A549 (cell line): ENCODE data around the gene PACS1. TPM values are rescaled to one million over a fixed set of nuclear protein-coding genes. Genes with fewer than 3 reads are reported as not detected.

Source experiments
- ATAC-seq, 2 experiments: fragments of 200-7000 bp in 1 of 2; fragments of >200 bp in 1 of 2; cut with Nextera tagmentation in 1 of 2; cut with Tn5 transposase in 1 of 2; 3 replicates each; pipeline versions ENCODE4 v1.8.0 to v1.9.1; 2018 to 2020; ENCODE audit warnings: mild to moderate bottlenecking in 1 of 2, moderate library complexity in 1 of 2
- CTCF ChIA-PET: fragments of 300-600 bp; sonication (Branson Sonifier 250); formaldehyde crosslinking; extraction: SDS; loops from one replicate; lab custom pipeline; 2021; ENCODE audit warnings: antibody characterized with exemption, inconsistent platforms; lab: Yijun Ruan, JAX
- POLR2A ChIA-PET: fragments of 350-600 bp; formaldehyde crosslinking; extraction: SDS; loops from one replicate; lab custom pipeline; 2021; ENCODE audit warnings: antibody characterized with exemption, inconsistent platforms; lab: Yijun Ruan, JAX
- DNase-seq, 2 experiments: peaks; one replicate each; pipeline versions ENCODE4 v3.0.0 to v3.0.0-alpha.2; 2011 to 2016; ENCODE audit warnings: low read depth in 1 of 2, low spot score in 1 of 2
- FAIRE-seq: peaks from 2 replicates; lab custom pipeline; 2011; peaks lifted over from hg19 to GRCh38; lab: Jason Lieb, UNC
- H3K27ac ChIP-seq, 2 experiments: fragments of >200 bp; sonication (Bioruptor Twin); formaldehyde crosslinking; 3 replicates each; pipeline ENCODE4 v1.5.1; 2016 to 2017
- H3K4me1 ChIP-seq: fragments of >200 bp; sonication (Bioruptor Twin); formaldehyde crosslinking; 3 replicates; pipeline ENCODE4 v1.6.1; 2016
- H3K4me2 ChIP-seq: fragments of >200 bp; sonication (Bioruptor Twin); formaldehyde crosslinking; 3 replicates; pipeline ENCODE4 v1.6.1; 2016
- H3K4me3 ChIP-seq: fragments of >200 bp; sonication (Bioruptor Twin); formaldehyde crosslinking; 3 replicates; pipeline ENCODE4 v1.5.1; 2016
- H3K9me3 ChIP-seq: fragments of >200 bp; sonication (Bioruptor Twin); formaldehyde crosslinking; 3 replicates; pipeline ENCODE4 v1.6.1; 2016
- ATOH8 ChIP-seq: fragments of 250-450 bp; sonication (Bioruptor Pico); IDR thresholded peaks from 2 replicates; pipeline ENCODE4 v1.5.0; 2020; ENCODE audit warnings: low read depth, mild to moderate bottlenecking, moderate library complexity
- CBX2 ChIP-seq: fragments of 200-600 bp; sonication (generic); IDR thresholded peaks from 2 replicates; pipeline ENCODE4 v1.6.1; 2016; ENCODE audit warnings: low read depth, mild to moderate bottlenecking, borderline replicate concordance
- EHMT2 ChIP-seq: fragments of 200-600 bp; sonication (generic); IDR thresholded peaks from 2 replicates; pipeline ENCODE4 v1.6.1; 2016; ENCODE audit warnings: antibody characterized with exemption, low read depth, mild to moderate bottlenecking, moderate library complexity
- GATA3 ChIP-seq: IDR thresholded peaks from 2 replicates; pipeline ENCODE4 v1.6.1; 2012; ENCODE audit warnings: borderline replicate concordance
- HDAC2 ChIP-seq: fragments of 200-600 bp; sonication (generic); IDR thresholded peaks from 2 replicates; pipeline ENCODE4 v1.6.1; 2016
- HEYL ChIP-seq: fragments of 250-450 bp; sonication (Bioruptor Pico); IDR thresholded peaks from 2 replicates; pipeline ENCODE4 v1.8.0; 2021; ENCODE audit warnings: mild to moderate bottlenecking, moderate library complexity
- NFE2L2 ChIP-seq: fragments of 150-350 bp; conservative IDR thresholded peaks from 2 replicates; pipeline ENCODE4 v1.6.1; 2014; ENCODE audit warnings: low read length
- NPAS2 ChIP-seq: fragments of 250-450 bp; sonication (Bioruptor Pico); IDR thresholded peaks from 2 replicates; pipeline ENCODE4 v1.8.0; 2022; ENCODE audit warnings: mild to moderate bottlenecking, moderate library complexity, borderline replicate concordance
- NR3C1 ChIP-seq: fragments of >200 bp; sonication (Bioruptor Twin); formaldehyde crosslinking; IDR thresholded peaks from 3 replicates; pipeline ENCODE4 v1.6.1; 2017
- RCOR1 ChIP-seq: fragments of 150-350 bp; IDR thresholded peaks from 2 replicates; pipeline ENCODE4 v1.6.1; 2014; ENCODE audit warnings: antibody characterized with exemption, low read length, low read depth
- REST ChIP-seq: fragments of 200-600 bp; sonication (generic); IDR thresholded peaks from 2 replicates; pipeline ENCODE4 v1.6.1; 2016; ENCODE audit warnings: antibody characterized with exemption, mild to moderate bottlenecking, moderate library complexity
- RFX5 ChIP-seq: fragments of 450-650 bp; IDR thresholded peaks from 2 replicates; pipeline ENCODE4 v1.7.1; 2014; ENCODE audit warnings: antibody characterized with exemption, mild to moderate bottlenecking, moderate library complexity
- SREBF2 ChIP-seq: fragments of 450-650 bp; IDR thresholded peaks from 2 replicates; pipeline ENCODE4 v1.6.1; 2014; ENCODE audit warnings: mild to moderate bottlenecking, moderate library complexity
- TFCP2L1 ChIP-seq: fragments of 250-450 bp; sonication (Bioruptor Pico); IDR thresholded peaks from 2 replicates; pipeline ENCODE4 v1.5.0; 2021; ENCODE audit warnings: mild to moderate bottlenecking
- TP53 ChIP-seq: fragments of 250-450 bp; sonication (Bioruptor Pico); IDR thresholded peaks from 2 replicates; pipeline ENCODE4 v1.5.0; 2021; ENCODE audit warnings: mild to moderate bottlenecking, moderate library complexity
- ZC3H11A ChIP-seq: fragments of 450-650 bp; IDR thresholded peaks from 2 replicates; pipeline ENCODE4 v1.6.1; 2014; ENCODE audit warnings: antibody characterized with exemption, mild to moderate bottlenecking
- ZFP36 ChIP-seq: fragments of 450-650 bp; IDR thresholded peaks from 2 replicates; pipeline ENCODE4 v1.6.1; 2014; ENCODE audit warnings: borderline replicate concordance; ENCODE audit not compliant: partially characterized antibody
- ZNF302 ChIP-seq: fragments of 250-450 bp; sonication (Bioruptor Pico); IDR thresholded peaks from 2 replicates; pipeline ENCODE4 v1.9.0; 2021; ENCODE audit warnings: inconsistent platforms, mild to moderate bottlenecking, moderate library complexity
- WGBS: methylation state at CpG from one replicate; pipeline ENCODE4 v1.1.6; 2017; ENCODE audit errors: missing lambda C conversion rate; 5-methylcytosine and 5-hydroxymethylcytosine counted together
- polyA plus RNA-seq, 4 experiments: library from polyadenylated mRNA; depleted of rRNA in 3 of 4; stranded (reverse); fragments of >200 nt; fragmentation: RNase III in 1 of 4; extraction: RNeasy Plus Mini Kit Qiagen cat#74134 plus additional on column Dnase treatment in 1 of 4; gene quantifications; 2 replicates in 3 of 4; 3 replicates in 1 of 4; pipeline ENCODE4 v1.2.3, GENCODE V29; 2011 to 2017
- TF ChIP-seq, protein P1 (sequence below): fragments of >200 bp; sonication (Bioruptor Twin); formaldehyde crosslinking; IDR thresholded peaks from 3 replicates; pipeline ENCODE4 v1.5.1; 2016

Gene PACS1
- polyA plus RNA-seq, 2 of the 4 experiments (the other 2 are of a cell fraction): 48.2 to 59.1 TPM

DNA sequence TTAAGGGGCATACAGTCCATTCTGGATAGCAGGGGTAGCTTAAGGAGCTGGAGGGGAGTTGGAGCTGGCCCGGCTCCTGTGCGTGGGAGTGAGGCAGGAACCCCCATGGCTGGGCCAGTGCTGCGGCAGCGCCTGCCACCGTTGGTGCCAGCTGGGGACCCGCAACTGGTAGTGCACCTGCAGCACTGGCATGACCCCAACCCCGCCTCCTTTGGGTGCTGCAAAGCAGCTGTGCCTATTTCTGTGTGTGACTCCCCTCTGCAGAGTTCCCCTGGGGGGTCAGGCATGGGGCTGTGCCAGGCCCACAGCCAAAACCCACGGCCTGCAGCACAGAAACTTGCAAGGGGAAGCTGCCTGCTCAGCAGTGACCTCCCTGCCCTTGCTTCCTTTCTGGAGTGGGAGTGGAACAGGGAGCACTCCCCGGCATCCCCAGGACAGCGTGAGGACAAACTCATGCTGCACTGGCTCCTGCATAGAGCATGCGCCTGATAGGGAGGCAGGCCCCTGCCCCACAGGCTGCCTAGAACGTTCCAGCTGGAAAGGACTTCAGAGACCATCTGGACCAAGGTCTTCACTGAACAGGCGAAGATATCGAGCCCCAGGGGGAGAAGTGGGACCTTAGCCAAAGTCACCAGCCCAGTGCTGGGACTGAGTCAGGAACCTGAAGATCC is 172.2 kb downstream of the PACS1 start:
- no peak for DNase-seq

GRCh38 chr11:66243782-66244535 is 173.9 kb downstream of the PACS1 start:
- WGBS: 88% methylated on average over 13 of the region's 13 CpGs
- FAIRE-seq: no peak
- H3K4me3 ChIP-seq: no peak overlapping the region
- no peaks in the 10 kb centered on the region for H3K9me3 ChIP-seq
- H3K27ac ChIP-seq: no peak overlapping the region
- TF ChIP-seq TFCP2L1 (no peak), TP53 (CRISPR knock-in tag) (no peak), RCOR1 (no peak), NFE2L2 (no peak), ZNF302 (CRISPR knock-in tag) (no peak), NPAS2 (no peak), CBX2 (no peak), HEYL (CRISPR knock-in tag) (no peak), HDAC2 (no peak), REST (no peak), SREBF2 (no peak), ZFP36 (no peak)
- TF ChIP-seq, protein P1, sequence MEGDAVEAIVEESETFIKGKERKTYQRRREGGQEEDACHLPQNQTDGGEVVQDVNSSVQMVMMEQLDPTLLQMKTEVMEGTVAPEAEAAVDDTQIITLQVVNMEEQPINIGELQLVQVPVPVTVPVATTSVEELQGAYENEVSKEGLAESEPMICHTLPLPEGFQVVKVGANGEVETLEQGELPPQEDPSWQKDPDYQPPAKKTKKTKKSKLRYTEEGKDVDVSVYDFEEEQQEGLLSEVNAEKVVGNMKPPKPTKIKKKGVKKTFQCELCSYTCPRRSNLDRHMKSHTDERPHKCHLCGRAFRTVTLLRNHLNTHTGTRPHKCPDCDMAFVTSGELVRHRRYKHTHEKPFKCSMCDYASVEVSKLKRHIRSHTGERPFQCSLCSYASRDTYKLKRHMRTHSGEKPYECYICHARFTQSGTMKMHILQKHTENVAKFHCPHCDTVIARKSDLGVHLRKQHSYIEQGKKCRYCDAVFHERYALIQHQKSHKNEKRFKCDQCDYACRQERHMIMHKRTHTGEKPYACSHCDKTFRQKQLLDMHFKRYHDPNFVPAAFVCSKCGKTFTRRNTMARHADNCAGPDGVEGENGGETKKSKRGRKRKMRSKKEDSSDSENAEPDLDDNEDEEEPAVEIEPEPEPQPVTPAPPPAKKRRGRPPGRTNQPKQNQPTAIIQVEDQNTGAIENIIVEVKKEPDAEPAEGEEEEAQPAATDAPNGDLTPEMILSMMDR: no peak
- CTCF ChIA-PET: interaction anchor here (6.9 kb wide), 1 partner anchor 22 kb away, joined by 72 read pairs; no protein-coding TSS in a partner anchor
- no peak overlapping the region for H3K4me2 ChIP-seq
- POLR2A ChIA-PET: interaction anchor here (0.7 kb wide), 1 partner anchor 737 kb away, joined by 6 read pairs; no protein-coding TSS in a partner anchor
- no peaks in the 10 kb centered on the region for H3K4me1 ChIP-seq
- no peak for ATAC-seq
- no peak for DNase-seq

More for the DNA sequence above, 172.2 kb downstream of the PACS1 start:
- H3K27ac ChIP-seq: no peak overlapping the region
- ChIA-PET CTCF (interaction anchor here (1.1 to 6.9 kb wide), 4 partner anchors 11 to 40 kb away, joined by 3 to 72 read pairs (median 6); no protein-coding TSS in a partner anchor), POLR2A (no interaction called here)
- TF ChIP-seq NR3C1 (no peak), ZC3H11A (no peak), RFX5 (no peak), GATA3 (no peak), ATOH8 (no peak), EHMT2 (no peak), HDAC2 (no peak)
- no peaks in the 10 kb centered on the region for H3K9me3 ChIP-seq
- 92% methylated on average over 12 of the region's 14 CpGs for WGBS
- H3K4me1 ChIP-seq: no peaks in the 10 kb centered on the region
- no peak overlapping the region for H3K4me2 ChIP-seq
- ATAC-seq: no peak
- no peak for FAIRE-seq
- H3K4me3 ChIP-seq: no peak overlapping the region
